Mesenchymal stem cell (in vitro differentiated cells and primary cell): ENCODE results near the gene SHF.

Experiments used
- DNase-seq: peaks from one replicate; pipeline ENCODE4 v3.0.0-alpha.2; 2013
- H2AFZ ChIP-seq: one replicate; pipeline ENCODE4 v1.6.1; 2013; ENCODE audit warnings: low read depth, mild to moderate bottlenecking, control low read depth, inconsistent platforms, low read length, moderate library complexity
- H2AK5ac ChIP-seq: 2 replicates; pipeline ENCODE4 v1.6.1; 2013; ENCODE audit warnings: low read length, moderate library complexity, mild to moderate bottlenecking, inconsistent platforms; ENCODE audit not compliant: severe bottlenecking
- H2BK120ac ChIP-seq: one replicate; pipeline ENCODE4 v1.6.1; 2013; ENCODE audit warnings: low read depth, mild to moderate bottlenecking, inconsistent platforms, low read length, moderate library complexity
- H2BK12ac ChIP-seq, 2 experiments: one replicate each; pipeline ENCODE4 v1.6.1; 2013; ENCODE audit warnings: inconsistent platforms in 2 of 2, low read length in 2 of 2, mild to moderate bottlenecking in 2 of 2, moderate library complexity in 2 of 2, control low read depth in 1 of 2
- H2BK15ac ChIP-seq: one replicate; pipeline ENCODE4 v1.6.1; 2013; ENCODE audit warnings: mild to moderate bottlenecking, low read depth, inconsistent platforms; ENCODE audit not compliant: poor library complexity, severe bottlenecking
- H2BK5ac ChIP-seq: 2 replicates; pipeline ENCODE4 v1.6.1; 2013; ENCODE audit warnings: low read depth, mild to moderate bottlenecking, low read length, control low read depth, inconsistent platforms; ENCODE audit not compliant: poor library complexity, severe bottlenecking
- H3K14ac ChIP-seq, 2 experiments: one replicate each; pipeline ENCODE4 v1.6.1; 2013; ENCODE audit warnings: inconsistent platforms in 2 of 2, low read length in 2 of 2, control low read depth in 1 of 2, mild to moderate bottlenecking in 1 of 2, moderate library complexity in 1 of 2
- H3K18ac ChIP-seq, 2 experiments: one replicate each; pipeline ENCODE4 v1.6.1; 2013; ENCODE audit warnings: inconsistent platforms in 2 of 2, low read length in 2 of 2, control low read depth in 1 of 2, low read depth in 1 of 2, mild to moderate bottlenecking in 1 of 2
- H3K23ac ChIP-seq, 2 experiments: one replicate each; pipeline ENCODE4 v1.6.1; 2013; ENCODE audit warnings: inconsistent platforms in 2 of 2, low read length in 2 of 2, mild to moderate bottlenecking in 2 of 2, moderate library complexity in 2 of 2, control low read depth in 1 of 2
- H3K27ac ChIP-seq: 2 replicates; pipeline ENCODE4 v1.5.1; 2013; ENCODE audit warnings: mild to moderate bottlenecking, moderate library complexity, low read length, control low read depth, inconsistent platforms; ENCODE audit not compliant: poor library complexity, severe bottlenecking
- H3K27me3 ChIP-seq, 2 experiments: 2 replicates each; pipeline versions ENCODE4 v1.6.1 to v1.7.0; 2013; ENCODE audit warnings: low read length in 2 of 2, mild to moderate bottlenecking in 2 of 2, moderate library complexity in 2 of 2, control low read depth in 1 of 2, inconsistent platforms in 1 of 2; ENCODE audit not compliant: control insufficient read depth in 1 of 2, insufficient read depth in 1 of 2
- H3K36me3 ChIP-seq, 2 experiments: 2 replicates each; pipeline versions ENCODE4 v1.6.1 to v1.7.0; 2013; ENCODE audit warnings: low read length in 2 of 2, control low read depth in 1 of 2, inconsistent platforms in 1 of 2, low read depth in 1 of 2, mild to moderate bottlenecking in 1 of 2; ENCODE audit not compliant: insufficient read depth in 2 of 2, control insufficient read depth in 1 of 2
- H3K4ac ChIP-seq, 2 experiments: one replicate each; pipeline ENCODE4 v1.6.1; 2013; ENCODE audit warnings: inconsistent platforms in 2 of 2, low read length in 2 of 2, mild to moderate bottlenecking in 2 of 2, moderate library complexity in 2 of 2, control low read depth in 1 of 2, low read depth in 1 of 2
- H3K4me1 ChIP-seq: 2 replicates; pipeline ENCODE4 v1.6.1; 2013; ENCODE audit warnings: low read depth, low read length, control low read depth; ENCODE audit not compliant: control insufficient read depth, insufficient read depth
- H3K4me2 ChIP-seq: 2 replicates; pipeline ENCODE4 v1.6.1; 2013; ENCODE audit warnings: low read length, mild to moderate bottlenecking, inconsistent platforms; ENCODE audit not compliant: poor library complexity, severe bottlenecking
- H3K4me3 ChIP-seq, 2 experiments: 2 replicates each; pipeline versions ENCODE4 v1.5.1 to v1.7.0; 2013; ENCODE audit warnings: low read length in 2 of 2, mild to moderate bottlenecking in 2 of 2, control low read depth in 1 of 2, low read depth in 1 of 2; ENCODE audit not compliant: insufficient read depth in 1 of 2
- H3K79me1 ChIP-seq: replicated peaks from 2 replicates; pipeline ENCODE4 v1.6.1; 2013; ENCODE audit warnings: mild to moderate bottlenecking, control low read depth, low read length, inconsistent platforms; ENCODE audit not compliant: poor library complexity, severe bottlenecking
- H3K9ac ChIP-seq: 2 replicates; pipeline ENCODE4 v1.7.0; 2013; ENCODE audit warnings: mild to moderate bottlenecking, low read length, moderate library complexity
- H3K9me3 ChIP-seq: 2 replicates; pipeline ENCODE4 v1.7.0; 2013; ENCODE audit warnings: mild to moderate bottlenecking, low read length; ENCODE audit not compliant: control insufficient read depth
- H4K8ac ChIP-seq: one replicate; pipeline ENCODE4 v1.6.1; 2013; ENCODE audit warnings: inconsistent platforms, mild to moderate bottlenecking, low read length, moderate library complexity
- H4K91ac ChIP-seq: one replicate; pipeline ENCODE4 v1.6.1; 2013; ENCODE audit warnings: mild to moderate bottlenecking, low read length, inconsistent platforms
- WGBS: methylation state at CpG from one replicate; pipeline ENCODE4 v1.1.7; 2013; ENCODE audit warnings: mixed read lengths; 5-methylcytosine and 5-hydroxymethylcytosine counted together

The SHF gene

GRCh38 chr15:45174577-45174976, 13.2 kb downstream of the SHF start:
- Histone ChIP-seq H2BK15ac (no peak overlapping the region), H3K23ac (no peak overlapping the region), H3K4me3 (no peak overlapping the region), H4K8ac (no peak overlapping the region), H2AFZ (no peak overlapping the region), H2BK12ac (no peak overlapping the region), H3K9ac (no peak overlapping the region), H4K91ac (no peak overlapping the region), H3K18ac (no peak overlapping the region), H3K79me1 (peaks cover 4% of the 10 kb centered on the region), H3K4me2 (no peak overlapping the region), H3K27ac (no peak overlapping the region), H2BK120ac (no peak overlapping the region), H2BK5ac (no peak overlapping the region), H3K4me1 (peaks cover 3% of the 10 kb centered on the region), H3K9me3 (no peaks in the 10 kb centered on the region), H3K4ac (no peak overlapping the region), H3K14ac (no peak overlapping the region), H3K27me3 (no peaks in the 10 kb centered on the region), H3K36me3 (peaks cover 0 to 31% of the 10 kb centered on the region in 2 experiments), H2AK5ac (no peak overlapping the region)
- DNase-seq = no peak
- no CpG with 5 or more reads among the region's 2 CpGs for WGBS

- no peak overlapping the region for H3K9ac ChIP-seq
- WGBS = 80% methylated on average over 4 of the region's 6 CpGs
Measured at GRCh38 chr15:45174069-45174468, 13.7 kb downstream of the SHF start.

DNA sequence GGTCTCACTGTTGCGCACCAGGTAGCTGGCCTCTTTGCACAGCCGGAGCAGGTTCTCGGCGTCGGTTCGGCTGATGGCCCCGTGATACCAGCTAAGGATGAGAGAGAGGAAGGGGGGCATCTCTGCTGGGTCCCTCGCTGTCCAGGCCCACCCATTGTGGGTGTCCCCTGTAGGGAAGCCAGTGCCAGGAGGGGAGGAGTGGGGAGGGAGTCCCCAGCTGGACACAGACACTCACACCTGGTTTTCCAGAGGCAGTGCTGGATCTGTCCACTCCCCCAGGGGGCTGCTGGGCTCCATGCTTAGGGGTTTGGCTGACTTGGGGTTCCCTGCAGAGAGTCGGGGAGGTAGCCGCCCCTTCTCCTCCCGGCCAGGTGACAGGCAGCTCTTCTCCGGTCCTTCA, 15.9 kb downstream of the SHF start:
- Histone ChIP-seq H2AFZ (no peak overlapping the region), H2BK15ac (no peak overlapping the region), H3K4ac (no peak overlapping the region), H2BK12ac (no peak overlapping the region), H3K9me3 (no peaks in the 10 kb centered on the region), H4K91ac (no peak overlapping the region), H3K79me1 (peaks cover 3% of the 10 kb centered on the region), H3K23ac (no peak overlapping the region), H3K27me3 (no peaks in the 10 kb centered on the region), H3K4me2 (no peak overlapping the region), H4K8ac (no peak overlapping the region), H3K4me3 (no peak overlapping the region), H2BK5ac (no peak overlapping the region), H3K27ac (no peak overlapping the region), H3K9ac (no peak overlapping the region), H2BK120ac (no peak overlapping the region), H2AK5ac (no peak overlapping the region), H3K14ac (no peak overlapping the region), H3K36me3 (peaks cover 0 to 28% of the 10 kb centered on the region in 2 experiments), H3K4me1 (peaks cover 5% of the 10 kb centered on the region), H3K18ac (no peak overlapping the region)
- 94% methylated on average over 12 of the region's 12 CpGs for WGBS
- no peak for DNase-seq

More at GRCh38 chr15:45174069-45174468, 13.7 kb downstream of the SHF start:
- Histone ChIP-seq H3K23ac (no peak overlapping the region), H3K36me3 (peaks cover 0 to 31% of the 10 kb centered on the region in 2 experiments), H2AFZ (no peak overlapping the region), H2BK120ac (no peak overlapping the region), H3K18ac (no peak overlapping the region), H3K4ac (no peak overlapping the region), H3K79me1 (peaks cover 3% of the 10 kb centered on the region), H3K4me3 (no peak overlapping the region), H4K8ac (no peak overlapping the region), H2BK5ac (no peak overlapping the region), H3K14ac (no peak overlapping the region), H3K4me1 (no peaks in the 10 kb centered on the region), H3K9me3 (no peaks in the 10 kb centered on the region), H3K27ac (no peak overlapping the region), H4K91ac (no peak overlapping the region), H3K4me2 (no peak overlapping the region), H2AK5ac (no peak overlapping the region), H3K27me3 (no peaks in the 10 kb centered on the region), H2BK12ac (no peak overlapping the region), H2BK15ac (no peak overlapping the region)
- DNase-seq = no peak

GRCh38 chr15:45169608-45170480, 17.9 kb downstream of the SHF start:
- H3K9me3 ChIP-seq = no peaks in the 10 kb centered on the region
- H3K27me3 ChIP-seq = no peaks in the 10 kb centered on the region
- 80% methylated on average over 4 of the region's 4 CpGs for WGBS
- peaks cover 0 to 22% of the 10 kb centered on the region in 2 experiments for H3K36me3 ChIP-seq
- H3K4ac ChIP-seq = no peak overlapping the region
- no peak for DNase-seq
- H3K4me1 ChIP-seq = peaks cover 13% of the 10 kb centered on the region
- no peak overlapping the region for H3K18ac ChIP-seq
- H2AFZ ChIP-seq = no peak overlapping the region
- no peak overlapping the region for H2BK15ac ChIP-seq
- no peak overlapping the region for H3K4me2 ChIP-seq
- H3K27ac ChIP-seq = no peak overlapping the region
- no peak overlapping the region for H2AK5ac ChIP-seq
- peaks cover 8% of the 10 kb centered on the region for H3K79me1 ChIP-seq
- H3K23ac ChIP-seq = peak overlapping the region in 1 of 2 experiments; percentile 46
- no peak overlapping the region for H3K9ac ChIP-seq
- no peak overlapping the region for H3K4me3 ChIP-seq
- H3K14ac ChIP-seq = no peak overlapping the region
- no peak overlapping the region for H2BK120ac ChIP-seq
- no peak overlapping the region for H2BK5ac ChIP-seq
- H4K91ac ChIP-seq = no peak overlapping the region
- H4K8ac ChIP-seq = peak overlapping the region; percentile 31
- no peak overlapping the region for H2BK12ac ChIP-seq
